ENCODE measurements around the gene MACC1. TPM values are rescaled to one million over a fixed set of nuclear protein-coding genes. Genes with fewer than 3 reads are reported as not detected.
"Not testable (repeated sequence)": the region's sequence is repeated elsewhere in the genome, so short reads cannot be mapped to it uniquely, and the experiment has no call there.

MACC1 gene
- polyA plus RNA-seq, 1 of the 3 experiments (the other 2 are of a cell fraction) = not detected

DNA sequence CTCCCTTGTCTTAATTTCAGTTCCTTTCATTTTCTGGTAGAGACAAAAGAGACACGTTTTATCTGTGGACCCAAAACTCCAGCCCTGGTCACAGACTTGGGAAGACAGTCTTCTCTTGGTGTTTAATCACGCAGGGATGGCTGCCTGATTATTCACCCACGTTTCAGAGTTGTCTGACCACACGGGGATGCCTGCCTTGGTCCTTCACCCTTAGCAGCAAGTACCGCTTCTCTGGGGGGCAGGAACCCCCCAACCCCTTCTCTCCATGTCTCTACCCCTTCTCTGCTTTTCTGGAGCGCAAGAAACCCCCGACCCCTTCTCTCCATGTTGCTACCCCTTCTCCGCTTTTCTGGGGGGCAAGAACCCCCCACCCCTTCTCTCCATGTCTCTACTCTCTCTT is 95.8 kb downstream of the MACC1 start:
- Histone ChIP-seq H3F3A (replicated peaks; ENCODE audit: insufficient read depth) (no peaks in the 10 kb centered on the region), H3K79me2 (ENCODE audit: insufficient read depth) (no peaks in the 10 kb centered on the region), H4K20me1 (ENCODE audit: insufficient read depth) (no peaks in the 10 kb centered on the region), H3K9me2 (no peaks in the 10 kb centered on the region), H3K27ac (ENCODE audit: low read depth in 2 of 2, low read length in 1 of 2) (no peak overlapping the region), H3K9ac (no peak overlapping the region), H3K27me3 (ENCODE audit: insufficient read depth) (peaks cover 25% of the 10 kb centered on the region), H3K9me3 (no peaks in the 10 kb centered on the region), H3K4me3 (ENCODE audit: low read depth in 2 of 2, low read length in 1 of 2) (no peak overlapping the region), H3K4me1 (ENCODE audit: control insufficient read depth in 1 of 2, insufficient read depth in 2 of 2, low read depth in 1 of 2, low read length in 1 of 2) (no peaks in the 10 kb centered on the region), H3K36me3 (replicated peaks in 1 of 2; ENCODE audit: control insufficient read depth in 1 of 2, insufficient read depth in 2 of 2, low read length in 1 of 2) (no peaks in the 10 kb centered on the region), H3K4me2 (no peak overlapping the region), H2AFZ (ENCODE audit: low read depth) (no peak overlapping the region)
- TF ChIP-seq TEAD4 (IDR thresholded peaks at IDR 0.05; ENCODE audit: borderline replicate concordance, insufficient read depth) (no peak), SIN3A (IDR thresholded peaks at IDR 0.05; ENCODE audit: borderline replicate concordance, low read depth, low read length) (no peak)
- TF ChIP-seq, protein P1, sequence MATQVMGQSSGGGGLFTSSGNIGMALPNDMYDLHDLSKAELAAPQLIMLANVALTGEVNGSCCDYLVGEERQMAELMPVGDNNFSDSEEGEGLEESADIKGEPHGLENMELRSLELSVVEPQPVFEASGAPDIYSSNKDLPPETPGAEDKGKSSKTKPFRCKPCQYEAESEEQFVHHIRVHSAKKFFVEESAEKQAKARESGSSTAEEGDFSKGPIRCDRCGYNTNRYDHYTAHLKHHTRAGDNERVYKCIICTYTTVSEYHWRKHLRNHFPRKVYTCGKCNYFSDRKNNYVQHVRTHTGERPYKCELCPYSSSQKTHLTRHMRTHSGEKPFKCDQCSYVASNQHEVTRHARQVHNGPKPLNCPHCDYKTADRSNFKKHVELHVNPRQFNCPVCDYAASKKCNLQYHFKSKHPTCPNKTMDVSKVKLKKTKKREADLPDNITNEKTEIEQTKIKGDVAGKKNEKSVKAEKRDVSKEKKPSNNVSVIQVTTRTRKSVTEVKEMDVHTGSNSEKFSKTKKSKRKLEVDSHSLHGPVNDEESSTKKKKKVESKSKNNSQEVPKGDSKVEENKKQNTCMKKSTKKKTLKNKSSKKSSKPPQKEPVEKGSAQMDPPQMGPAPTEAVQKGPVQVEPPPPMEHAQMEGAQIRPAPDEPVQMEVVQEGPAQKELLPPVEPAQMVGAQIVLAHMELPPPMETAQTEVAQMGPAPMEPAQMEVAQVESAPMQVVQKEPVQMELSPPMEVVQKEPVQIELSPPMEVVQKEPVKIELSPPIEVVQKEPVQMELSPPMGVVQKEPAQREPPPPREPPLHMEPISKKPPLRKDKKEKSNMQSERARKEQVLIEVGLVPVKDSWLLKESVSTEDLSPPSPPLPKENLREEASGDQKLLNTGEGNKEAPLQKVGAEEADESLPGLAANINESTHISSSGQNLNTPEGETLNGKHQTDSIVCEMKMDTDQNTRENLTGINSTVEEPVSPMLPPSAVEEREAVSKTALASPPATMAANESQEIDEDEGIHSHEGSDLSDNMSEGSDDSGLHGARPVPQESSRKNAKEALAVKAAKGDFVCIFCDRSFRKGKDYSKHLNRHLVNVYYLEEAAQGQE (IDR thresholded peaks at IDR 0.05; ENCODE audit: low read depth, low read length) = no peak
- TF ChIP-seq, protein P2, sequence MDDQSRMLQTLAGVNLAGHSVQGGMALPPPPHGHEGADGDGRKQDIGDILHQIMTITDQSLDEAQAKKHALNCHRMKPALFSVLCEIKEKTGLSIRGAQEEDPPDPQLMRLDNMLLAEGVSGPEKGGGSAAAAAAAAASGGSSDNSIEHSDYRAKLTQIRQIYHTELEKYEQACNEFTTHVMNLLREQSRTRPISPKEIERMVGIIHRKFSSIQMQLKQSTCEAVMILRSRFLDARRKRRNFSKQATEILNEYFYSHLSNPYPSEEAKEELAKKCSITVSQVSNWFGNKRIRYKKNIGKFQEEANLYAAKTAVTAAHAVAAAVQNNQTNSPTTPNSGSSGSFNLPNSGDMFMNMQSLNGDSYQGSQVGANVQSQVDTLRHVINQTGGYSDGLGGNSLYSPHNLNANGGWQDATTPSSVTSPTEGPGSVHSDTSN (IDR thresholded peaks at IDR 0.05) = no peak
- ChIA-PET POLR2A (no interaction called here), CTCF (no interaction called here)
- 38% methylated on average over 8 of the region's 8 CpGs for WGBS (ENCODE audit: low lambda C conversion rate)
- no peak for DNase-seq

DNA sequence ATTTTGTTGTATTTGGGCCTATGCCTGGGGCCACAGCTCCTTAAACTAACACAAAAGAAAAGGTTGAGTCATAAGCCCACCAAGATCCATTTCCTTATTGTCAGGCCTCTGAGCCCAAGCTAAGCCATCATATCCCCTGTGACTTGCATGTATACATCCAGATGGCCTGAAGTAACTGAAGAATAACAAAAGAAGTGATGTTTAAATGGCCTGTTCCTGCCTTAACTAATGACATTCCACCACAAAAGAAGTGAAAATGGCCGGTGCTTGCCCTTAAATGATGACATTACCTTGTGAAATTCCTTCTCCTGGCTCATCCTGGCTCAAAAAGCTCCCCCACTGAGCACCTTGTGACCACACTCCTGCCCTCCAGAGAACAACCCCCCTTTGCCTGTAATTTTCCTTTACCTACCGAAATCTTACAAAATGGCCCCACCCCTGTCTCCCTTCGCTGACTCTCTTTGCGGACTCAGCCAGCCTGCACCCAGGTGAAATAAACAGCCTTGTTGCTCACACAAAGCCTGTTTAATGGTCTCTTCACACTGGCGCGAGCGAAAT is 96.5 kb downstream of the MACC1 start:
- H2AFZ ChIP-seq (ENCODE audit: low read depth); H3K9me2 ChIP-seq; H3K4me2 ChIP-seq; POLR2A ChIA-PET; H3K27ac ChIP-seq (ENCODE audit: low read depth in 2 of 2, low read length in 1 of 2); H3K36me3 ChIP-seq (replicated peaks in 1 of 2; ENCODE audit: control insufficient read depth in 1 of 2, insufficient read depth in 2 of 2, low read length in 1 of 2); H3K9me3 ChIP-seq; DNase-seq; H3K79me2 ChIP-seq (ENCODE audit: insufficient read depth); H3F3A ChIP-seq (replicated peaks; ENCODE audit: insufficient read depth); H3K9ac ChIP-seq; H3K4me3 ChIP-seq (ENCODE audit: low read depth in 2 of 2, low read length in 1 of 2); H3K4me1 ChIP-seq (ENCODE audit: control insufficient read depth in 1 of 2, insufficient read depth in 2 of 2, low read depth in 1 of 2, low read length in 1 of 2); H4K20me1 ChIP-seq (ENCODE audit: insufficient read depth): not testable (repeated sequence)
- 78% methylated on average over 7 of the region's 7 CpGs for WGBS (ENCODE audit: low lambda C conversion rate)
- H3K27me3 ChIP-seq (ENCODE audit: insufficient read depth) = peaks cover 25% of the 10 kb centered on the region
- CTCF ChIA-PET = interaction anchor here (0.7 to 1.3 kb wide), 2 partner anchors 412 to 477 kb away, joined by 3 read pairs; partner anchors contain the start of gene POLR1F

DNA sequence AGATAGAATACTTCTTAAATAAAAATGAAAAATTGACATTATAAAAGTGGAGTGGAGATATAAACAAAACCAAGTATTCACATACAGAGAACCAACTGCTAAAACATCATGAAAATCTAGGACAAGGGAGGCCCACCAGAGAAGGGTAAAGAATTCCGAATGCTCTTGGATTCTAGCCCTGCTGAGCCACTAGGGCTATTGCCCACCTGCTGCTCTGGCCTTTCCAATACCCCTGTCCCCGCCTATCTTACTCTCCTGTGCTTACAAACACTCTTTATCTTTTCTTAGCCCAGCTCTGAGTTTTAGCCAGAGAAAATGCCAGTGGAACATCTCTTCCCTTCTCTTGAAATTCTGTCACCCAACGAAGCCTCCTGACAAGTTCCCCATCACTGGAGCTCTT is 100.3 kb downstream of the MACC1 start:
- H3K27me3 ChIP-seq (ENCODE audit: insufficient read depth) = peaks cover 20% of the 10 kb centered on the region
- H3F3A ChIP-seq (replicated peaks; ENCODE audit: insufficient read depth) = no peaks in the 10 kb centered on the region
- no peak overlapping the region for H3K4me2 ChIP-seq
- H2AFZ ChIP-seq (ENCODE audit: low read depth) = no peak overlapping the region
- TF ChIP-seq TEAD4 (IDR thresholded peaks at IDR 0.05; ENCODE audit: borderline replicate concordance, insufficient read depth) = no peak
- TF ChIP-seq, protein P3, sequence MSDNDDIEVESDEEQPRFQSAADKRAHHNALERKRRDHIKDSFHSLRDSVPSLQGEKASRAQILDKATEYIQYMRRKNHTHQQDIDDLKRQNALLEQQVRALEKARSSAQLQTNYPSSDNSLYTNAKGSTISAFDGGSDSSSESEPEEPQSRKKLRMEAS (IDR thresholded peaks at IDR 0.05; ENCODE audit: low read depth) = no peak
- no peaks in the 10 kb centered on the region for H3K9me2 ChIP-seq
- DNase-seq = no peak
- no peak overlapping the region for H3K4me3 ChIP-seq (ENCODE audit: low read depth in 2 of 2, low read length in 1 of 2)
- no peaks in the 10 kb centered on the region for H4K20me1 ChIP-seq (ENCODE audit: insufficient read depth)
- H3K4me1 ChIP-seq (ENCODE audit: control insufficient read depth in 1 of 2, insufficient read depth in 2 of 2, low read depth in 1 of 2, low read length in 1 of 2) = no peaks in the 10 kb centered on the region
- ChIA-PET CTCF (no interaction called here), POLR2A (no interaction called here)
- H3K79me2 ChIP-seq (ENCODE audit: insufficient read depth) = no peaks in the 10 kb centered on the region
- no peak overlapping the region for H3K9ac ChIP-seq
- H3K27ac ChIP-seq (ENCODE audit: low read depth in 2 of 2, low read length in 1 of 2) = no peak overlapping the region
- H3K9me3 ChIP-seq = no peaks in the 10 kb centered on the region
- no peaks in the 10 kb centered on the region for H3K36me3 ChIP-seq (replicated peaks in 1 of 2; ENCODE audit: control insufficient read depth in 1 of 2, insufficient read depth in 2 of 2, low read length in 1 of 2)
- 31% methylated on average over 3 of the region's 3 CpGs for WGBS (ENCODE audit: low lambda C conversion rate)
